DMS 273 treated with DMSO at 0.1 percent for 48 hours (cell line): Measurements from ENCODE around the gene PHACTR3.

Source experiments
- DNase-seq: peaks from one replicate; lab custom pipeline; 2025; lab: John Stamatoyannopoulos, UW

Gene PHACTR3

DNA sequence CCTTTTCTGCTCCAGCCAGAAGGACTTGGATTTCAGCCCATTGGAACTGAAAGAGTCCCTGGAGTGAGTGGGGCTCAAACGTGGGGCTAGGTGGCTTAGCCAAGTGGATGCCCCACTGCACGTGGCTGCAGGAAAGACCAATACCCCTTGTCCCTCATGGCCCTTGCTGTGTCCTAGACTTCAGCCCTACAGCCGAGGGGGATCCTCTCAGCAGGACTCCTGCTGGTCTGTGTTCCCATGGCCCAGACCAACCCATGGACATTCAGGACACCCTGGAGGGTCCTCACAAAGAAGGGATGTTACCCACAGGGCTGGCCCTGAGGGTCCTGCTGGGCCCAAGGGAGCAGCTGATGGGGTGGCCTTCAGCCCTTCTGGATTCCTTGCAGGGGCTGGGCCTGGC, 30.0 kb upstream of the PHACTR3 start:
- no peak for DNase-seq

DNA sequence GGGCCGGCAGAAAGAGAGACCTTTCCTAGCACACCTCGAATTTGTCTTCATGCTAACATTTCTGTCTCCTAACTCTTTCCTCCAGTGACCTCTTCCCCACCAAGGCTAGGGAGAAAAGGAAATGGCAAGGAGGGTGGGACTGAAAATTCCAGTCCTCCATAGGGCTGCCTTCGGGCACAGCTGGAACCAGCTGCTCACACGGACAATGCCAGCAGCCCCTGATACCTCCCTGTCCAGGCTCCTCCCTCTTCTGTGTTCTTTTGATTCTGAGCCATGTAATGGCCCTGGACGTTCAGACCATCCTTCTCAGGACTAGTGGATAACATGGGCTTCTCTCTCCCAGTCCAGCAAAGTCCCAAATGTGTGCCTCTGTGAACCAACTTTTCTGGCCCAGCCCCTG, 29.1 kb upstream of the PHACTR3 start:
- no peak for DNase-seq

DNA sequence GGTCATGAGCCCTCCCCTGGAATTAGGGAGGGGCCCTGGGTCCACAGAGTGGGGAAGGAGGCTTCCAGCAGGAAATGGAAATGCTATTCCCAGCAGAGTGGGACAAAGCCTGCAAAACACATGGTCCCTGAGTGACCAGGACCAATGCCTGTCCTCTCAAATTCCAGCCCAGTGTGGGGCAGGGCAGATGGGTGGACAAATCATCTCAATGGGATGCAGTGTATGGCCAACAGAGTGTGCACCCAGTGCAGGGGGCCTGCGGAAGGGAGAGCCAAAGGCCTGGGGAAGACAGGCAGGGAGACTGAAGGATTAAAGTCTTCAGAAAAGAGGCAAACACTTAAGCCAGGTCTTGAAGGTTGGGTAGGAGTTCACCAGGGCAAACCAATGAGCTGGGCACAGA, 28.7 kb upstream of the PHACTR3 start:
- no peak for DNase-seq

DNA sequence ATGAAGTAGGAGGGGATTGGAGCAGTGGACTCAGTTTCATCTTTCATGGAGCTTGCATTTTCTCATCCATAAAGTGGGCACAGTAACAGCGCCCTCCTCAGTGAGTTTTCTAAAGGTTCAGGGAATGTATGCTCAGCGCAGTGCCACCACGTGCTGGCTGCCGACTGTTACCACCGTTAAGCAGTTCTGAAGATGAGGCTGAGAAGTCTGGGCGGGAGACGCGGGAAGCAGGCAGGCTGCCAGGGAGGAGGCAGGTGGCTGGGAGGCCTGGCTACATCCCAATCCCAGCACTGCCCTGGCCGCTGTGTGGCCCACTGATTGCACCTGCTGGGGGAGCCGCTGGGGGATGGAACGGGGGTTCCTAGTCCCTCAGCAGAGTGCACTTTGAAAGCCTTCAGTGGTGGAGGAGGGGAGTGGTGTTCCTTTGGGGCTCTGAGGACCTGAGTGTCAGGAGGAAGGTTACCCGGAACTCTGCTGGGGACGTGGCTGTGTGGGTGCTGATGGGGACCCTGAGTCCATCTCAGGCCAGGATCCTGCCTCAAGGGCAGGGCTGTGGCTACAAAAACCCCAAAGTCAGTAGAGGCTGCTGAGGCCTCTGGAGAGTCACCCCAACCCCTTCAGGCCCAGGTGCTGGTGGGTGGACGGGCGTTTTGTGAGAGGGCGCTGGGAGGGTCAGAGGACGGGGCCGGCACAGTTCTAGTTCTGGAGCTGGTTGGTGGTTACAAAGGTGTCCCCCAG, 28.0 kb upstream of the PHACTR3 start:
- no peak for DNase-seq

DNA sequence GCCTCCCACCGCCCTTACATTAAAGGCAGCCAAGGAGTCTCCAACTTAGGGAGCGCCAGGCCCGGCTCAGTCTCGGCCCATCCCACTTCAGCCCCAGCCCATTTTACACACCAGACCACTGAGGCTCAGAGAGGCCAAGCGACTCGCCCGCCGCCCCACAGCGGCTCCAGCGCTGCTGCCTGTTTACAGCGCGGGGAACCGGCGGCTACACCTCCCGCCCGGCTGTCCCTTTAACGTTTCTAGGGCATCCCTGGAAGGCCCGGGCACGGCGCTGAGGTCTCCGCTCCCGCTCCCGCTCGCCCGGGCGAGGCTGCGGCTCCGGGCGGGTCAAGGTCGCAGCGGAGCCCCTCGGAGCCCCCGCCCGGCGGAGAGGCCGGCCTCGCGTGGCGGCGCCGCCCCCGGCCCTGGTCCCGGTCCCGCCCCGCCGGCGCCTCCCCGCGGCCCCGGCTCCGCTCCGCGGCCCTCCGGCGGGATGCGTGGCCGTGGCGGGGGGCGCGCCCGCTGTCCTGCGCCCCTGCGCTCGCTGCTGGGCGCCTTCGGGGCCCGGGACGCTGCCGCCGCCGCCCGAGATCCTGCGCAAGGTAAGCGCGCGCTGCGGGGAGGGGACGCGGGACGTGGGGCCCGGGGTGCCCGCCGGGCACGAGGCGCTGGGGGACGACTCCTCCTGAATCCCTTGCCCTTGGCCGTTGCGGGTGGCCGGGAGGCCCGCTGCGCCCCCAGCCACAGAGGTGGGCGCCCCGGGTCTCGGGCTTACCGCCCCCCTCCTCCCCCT, 27.1 kb upstream of the PHACTR3 start:
- DNase-seq, result no peak

DNA sequence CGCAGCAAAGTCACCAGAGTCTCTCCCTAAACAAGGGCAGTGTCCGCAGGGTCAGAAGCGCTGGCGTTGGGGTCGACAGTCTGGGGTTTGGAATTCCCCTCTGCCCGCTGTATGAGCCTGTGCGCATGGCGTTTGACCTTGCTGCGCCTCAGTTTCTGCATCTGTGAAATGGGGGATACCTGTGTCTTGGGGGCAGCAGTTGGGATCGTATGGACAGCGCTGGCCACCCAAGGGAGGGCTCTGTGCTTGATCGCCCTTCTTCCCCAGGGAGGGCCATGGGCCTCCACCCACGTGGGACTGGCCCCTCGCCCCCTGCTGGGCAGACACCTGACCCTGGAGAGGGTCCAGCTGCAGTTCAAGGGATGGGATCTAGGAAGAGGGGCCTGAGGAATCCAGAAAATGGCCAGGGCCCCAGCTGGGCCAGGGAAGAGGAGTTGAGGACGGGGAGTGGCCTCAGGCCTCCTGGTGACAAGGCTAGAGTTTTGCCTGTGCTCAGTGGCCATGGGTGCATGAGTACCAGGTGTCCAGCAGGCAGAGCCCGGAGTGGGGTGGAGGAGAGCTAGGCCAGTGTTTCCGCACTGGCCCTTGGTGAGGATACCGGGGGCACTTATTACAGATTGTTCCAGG, 26.4 kb upstream of the PHACTR3 start:
- no peak for DNase-seq

DNA sequence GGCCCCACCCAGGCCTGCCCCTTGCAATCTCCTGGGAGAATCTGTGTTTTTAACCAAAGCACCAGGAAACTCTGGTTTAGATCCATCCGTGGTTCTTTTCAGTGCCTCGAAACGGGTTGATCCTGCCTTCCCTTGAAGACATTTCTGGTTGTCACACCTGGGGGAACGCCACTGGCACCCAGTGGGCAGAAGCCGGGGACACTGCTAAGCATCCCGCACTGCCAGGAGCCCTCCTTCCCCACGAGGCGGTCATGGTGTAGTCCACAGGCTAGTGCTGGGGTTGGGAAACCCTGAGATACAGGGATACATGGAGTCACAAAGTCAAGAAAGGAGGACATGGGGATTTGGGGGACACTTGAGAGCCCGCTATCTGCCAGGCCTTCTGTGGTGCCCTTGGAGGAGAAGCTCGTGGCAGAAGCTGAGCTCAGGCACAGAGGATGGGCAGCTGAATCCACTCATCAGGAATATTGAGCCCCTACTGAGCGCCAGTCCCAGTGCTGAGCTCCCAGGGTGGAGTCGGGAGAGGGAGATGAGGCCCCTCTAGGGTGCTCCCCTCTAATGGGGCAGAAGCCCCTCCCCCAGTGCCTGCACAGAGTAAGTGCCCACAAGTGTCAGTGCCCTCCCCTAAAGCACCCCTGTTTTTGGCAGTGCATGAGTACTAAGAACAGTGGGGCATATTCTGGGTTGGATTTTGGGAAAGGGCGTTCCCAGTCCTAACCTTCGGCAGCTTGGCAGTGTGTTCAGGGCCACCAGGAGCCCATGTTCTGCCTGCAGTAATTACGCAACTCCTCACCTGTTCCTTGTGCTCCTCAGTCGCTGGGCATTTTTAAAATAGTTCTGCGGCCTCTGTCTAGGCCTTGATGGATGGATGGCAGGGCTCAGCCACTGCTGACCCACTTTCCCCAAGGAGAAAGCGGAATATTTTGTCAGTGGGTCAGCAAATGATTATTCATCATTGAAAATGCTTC, 25.6 kb upstream of the PHACTR3 start:
- no peak for DNase-seq

DNA sequence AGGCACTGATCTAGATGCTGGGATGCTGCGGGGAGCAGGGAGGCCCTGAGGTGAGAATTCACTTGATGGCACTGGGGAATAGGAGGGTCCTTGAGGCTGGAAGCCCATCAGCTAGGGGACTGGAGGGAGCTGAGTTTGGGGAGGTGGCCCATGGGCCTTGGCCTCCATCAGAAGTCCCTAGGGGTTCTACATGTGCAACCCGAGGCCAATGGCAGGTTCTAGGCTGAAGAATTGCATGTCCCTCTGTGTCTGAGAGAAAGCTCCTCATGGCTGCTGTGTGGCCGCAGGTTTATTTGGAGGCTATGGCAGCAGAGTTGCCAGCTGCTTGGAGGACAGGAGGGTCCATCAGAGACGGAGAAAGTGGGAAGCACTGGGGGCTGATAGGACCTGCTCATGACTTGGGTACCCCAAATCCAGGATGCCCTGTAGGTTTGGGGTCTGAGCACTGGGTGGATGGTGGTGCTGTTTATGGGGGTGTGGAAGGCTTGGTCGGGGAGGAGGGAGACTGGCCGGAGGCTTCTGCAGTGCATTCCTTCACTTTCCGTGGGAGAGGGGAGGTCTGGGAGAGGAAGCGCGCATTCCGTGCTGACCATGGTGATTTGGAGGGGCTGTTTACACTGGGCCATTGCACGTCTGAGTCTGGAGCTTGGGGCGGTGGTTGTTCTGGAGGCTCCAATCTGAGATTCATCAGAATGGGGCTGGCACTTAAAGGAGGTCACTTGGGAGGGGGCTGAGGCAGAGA, 24.8 kb upstream of the PHACTR3 start:
- DNase-seq, result no peak

DNA sequence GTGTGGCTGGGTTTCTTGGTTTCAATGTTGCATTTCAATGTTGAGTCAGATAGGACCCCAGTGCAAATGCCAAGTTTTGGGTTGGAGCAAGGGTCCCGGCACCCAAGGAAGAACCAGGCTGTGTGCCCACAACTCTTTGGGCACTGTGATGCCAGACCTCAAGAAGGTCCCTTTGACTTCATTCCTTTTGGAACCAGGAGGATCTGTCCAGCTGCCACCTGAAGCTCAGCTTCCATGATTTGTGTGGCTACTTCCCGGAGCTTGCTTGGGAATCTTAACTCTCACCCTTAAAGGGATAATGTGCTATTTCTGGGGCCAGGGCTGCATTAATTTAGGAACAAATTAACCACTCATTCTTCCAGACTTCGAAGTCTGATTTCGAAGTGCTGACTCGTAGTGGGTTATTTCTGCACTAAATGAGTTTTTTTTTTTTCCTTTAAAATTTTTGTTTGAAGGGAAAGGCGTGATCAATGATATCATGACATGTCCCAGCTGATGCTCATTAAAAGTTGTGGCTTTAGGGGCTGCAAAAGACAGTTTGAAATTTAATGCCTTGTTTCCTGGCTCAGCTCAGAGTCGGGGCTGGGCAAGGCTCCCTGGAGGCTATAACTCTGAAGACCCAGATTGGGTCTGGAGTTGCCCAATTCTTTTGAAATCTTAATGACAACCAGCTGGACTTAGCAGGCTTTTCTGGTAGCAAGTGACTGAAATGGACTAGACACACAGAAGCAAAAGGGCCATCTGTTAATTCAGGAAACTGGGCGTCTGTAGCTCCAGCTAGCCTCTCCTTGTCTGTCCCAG, 24.0 kb upstream of the PHACTR3 start:
- no peak for DNase-seq

DNA sequence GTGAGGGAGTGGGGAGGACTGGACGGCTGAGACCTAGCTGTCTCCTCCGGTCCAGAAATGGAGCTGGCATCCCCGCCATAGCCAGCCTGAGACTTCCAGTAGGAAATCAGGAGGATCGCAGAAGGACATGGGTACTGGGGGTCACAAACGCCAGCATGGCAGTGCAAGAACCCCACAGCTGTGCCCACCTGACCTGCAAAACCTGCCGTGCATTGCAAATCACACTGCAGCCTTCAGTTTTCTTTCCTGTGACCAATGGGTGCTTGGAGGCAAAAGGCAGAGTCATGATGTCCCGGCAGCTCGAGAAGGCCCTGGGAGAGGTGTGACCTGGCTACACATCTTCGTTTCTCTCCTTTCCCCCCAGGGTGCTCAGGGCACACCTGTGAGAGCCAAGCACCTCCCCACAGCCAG, 23.3 kb upstream of the PHACTR3 start:
- no peak for DNase-seq

DNA sequence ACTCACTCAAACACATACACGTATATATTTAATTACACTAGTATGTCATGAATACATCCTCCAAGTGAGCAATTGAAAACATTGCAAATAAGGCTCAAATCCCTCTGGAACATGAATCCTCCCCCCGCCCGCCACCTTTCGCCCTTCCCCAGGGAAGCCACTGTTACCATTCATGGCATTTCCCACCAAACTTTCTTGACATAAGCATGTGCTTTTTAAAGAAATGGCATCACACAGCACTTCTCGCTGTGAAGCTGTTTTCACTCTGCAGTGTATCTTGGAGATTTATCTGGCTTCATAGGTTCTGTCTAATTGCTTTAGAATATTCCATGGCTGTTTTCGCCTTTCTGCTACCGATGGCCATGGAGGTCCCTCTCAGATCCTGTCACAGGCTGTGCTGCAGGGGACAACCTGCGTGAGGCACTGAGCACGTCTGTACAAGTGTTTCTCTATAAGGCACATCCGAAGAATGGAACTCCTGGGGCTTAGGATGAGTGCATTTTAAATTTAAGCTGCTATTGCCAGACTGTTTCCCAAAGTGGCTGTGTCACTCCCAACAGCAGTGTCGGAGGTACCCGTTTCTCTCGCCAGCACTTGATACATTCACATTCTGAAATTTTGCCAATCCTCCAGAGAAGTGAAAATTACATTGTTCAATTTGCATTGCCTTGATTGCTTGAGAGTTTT, 22.2 kb upstream of the PHACTR3 start:
- DNase-seq, result no peak

DNA sequence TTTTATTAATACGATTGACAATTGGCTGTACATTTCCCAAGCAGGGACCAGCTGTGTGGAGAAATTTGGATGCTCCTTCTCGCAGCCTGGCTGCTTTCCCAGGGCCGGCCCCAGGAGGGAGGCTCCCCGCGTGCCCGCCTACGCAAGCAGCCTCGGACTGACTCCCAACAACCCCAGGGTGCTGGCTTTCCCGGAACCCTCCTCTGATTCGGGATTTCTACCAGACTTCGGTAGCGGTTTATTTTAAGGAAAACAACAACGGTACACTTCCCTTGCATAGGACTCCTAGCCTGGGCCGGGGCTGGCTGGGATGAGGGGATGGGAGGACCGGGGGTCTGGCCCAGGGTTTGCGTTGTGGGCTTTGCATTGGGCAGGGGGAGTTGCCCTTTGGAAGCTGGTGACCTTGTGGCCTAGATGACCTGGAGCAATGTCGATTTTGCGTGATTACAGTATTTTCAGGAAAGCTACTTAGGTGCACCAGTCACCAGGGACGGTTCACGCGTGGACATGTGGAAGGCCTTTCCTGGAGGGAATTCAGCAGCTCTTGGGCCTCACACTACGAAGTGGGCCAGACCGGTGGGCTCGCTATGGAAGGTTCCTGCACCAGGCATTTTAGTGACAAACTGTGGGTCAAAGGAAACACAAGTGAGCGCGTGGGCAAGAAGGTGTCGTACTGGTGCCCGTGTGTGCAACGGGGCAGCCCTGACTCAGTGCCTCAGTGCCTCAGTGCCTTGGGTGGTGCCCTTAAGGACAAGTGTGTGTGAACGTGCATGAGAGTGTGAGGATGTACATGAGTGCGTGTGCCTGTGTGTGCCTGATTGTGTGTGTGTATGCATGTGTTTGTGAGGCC, 20.7 kb upstream of the PHACTR3 start:
- no peak for DNase-seq

DNA sequence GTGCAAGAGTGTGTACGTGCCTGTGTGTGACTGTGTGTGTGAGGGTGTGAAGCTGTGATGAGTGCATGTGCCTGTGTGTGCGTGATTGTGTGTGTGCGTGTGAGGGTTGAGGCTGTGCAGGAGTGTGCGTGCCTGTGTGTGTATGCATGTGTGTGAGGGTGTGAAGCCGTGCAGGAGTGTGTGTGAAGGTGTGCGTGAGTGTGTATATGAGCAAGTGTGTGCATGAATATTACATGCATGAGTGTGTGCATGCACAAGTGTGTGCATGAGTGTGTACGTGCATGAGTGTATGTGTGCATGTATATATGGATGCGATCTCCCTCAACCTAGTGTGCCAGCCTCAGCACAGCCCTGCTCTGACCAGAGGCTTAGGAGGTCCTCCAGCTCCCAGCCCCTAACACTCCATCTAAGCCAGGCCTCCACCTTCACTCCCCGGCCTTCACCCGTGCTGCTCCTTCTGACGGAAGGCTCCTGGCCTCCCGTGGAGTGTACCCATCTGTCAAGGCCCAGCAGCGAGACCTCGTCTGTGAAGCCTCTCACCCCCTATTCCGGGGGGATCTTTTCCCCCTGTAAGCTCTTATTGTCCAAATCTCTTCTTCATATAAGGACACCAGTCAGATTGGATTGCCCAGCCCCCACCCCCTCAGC, 19.9 kb upstream of the PHACTR3 start:
- no peak for DNase-seq

DNA sequence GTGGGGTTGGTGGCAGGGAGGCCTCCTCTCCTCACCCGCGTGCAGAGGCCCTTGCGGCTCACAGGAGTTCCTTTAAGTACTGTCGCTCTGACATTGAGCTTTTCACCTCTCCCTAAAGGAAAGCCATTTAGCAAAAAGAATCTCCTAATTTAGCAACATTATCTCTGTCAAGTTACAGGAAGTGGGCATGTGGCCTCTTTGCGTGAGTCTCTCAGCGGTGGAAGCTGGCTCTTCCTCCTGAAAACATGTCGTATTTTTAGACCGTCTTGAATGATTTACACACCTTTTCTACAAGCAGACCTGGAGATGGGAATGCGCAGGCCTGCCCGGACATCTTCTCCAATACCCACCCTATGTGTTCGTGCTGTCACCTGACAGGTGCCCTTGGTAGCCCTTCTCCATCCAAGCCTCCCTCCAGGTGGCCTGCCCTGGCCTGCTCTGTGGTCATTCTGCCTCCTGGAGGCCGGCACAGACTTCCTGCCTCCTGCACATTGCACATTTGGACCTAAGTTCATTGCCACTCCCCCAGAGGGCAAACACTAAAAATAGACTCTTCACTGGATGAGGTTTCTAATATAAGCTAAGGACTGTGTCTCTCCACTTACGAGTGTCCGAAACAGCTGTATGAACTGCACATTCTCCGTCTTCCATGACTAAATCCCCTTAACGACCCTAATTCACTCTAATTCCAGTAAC, 18.5 kb upstream of the PHACTR3 start:
- no peak for DNase-seq

DNA sequence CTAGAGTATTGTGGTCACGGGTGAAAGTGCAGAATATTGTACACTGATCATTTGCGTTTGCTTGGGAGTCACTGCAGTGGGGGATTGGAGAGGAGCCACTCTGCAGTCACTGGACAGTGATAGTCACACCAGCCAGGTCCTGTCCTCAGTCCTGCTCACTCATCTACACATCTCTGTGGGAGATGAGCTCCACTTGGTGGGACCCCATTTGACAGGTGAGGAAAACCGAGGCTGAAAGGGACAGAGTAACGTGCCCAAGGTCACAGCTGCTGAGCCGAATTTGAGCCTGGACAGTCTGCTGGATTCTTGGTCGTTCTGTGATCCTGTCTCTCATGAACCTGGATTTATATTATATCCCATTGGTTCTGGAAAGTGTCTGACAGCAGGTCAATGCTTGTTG, 17.7 kb upstream of the PHACTR3 start:
- DNase-seq, result no peak

DNA sequence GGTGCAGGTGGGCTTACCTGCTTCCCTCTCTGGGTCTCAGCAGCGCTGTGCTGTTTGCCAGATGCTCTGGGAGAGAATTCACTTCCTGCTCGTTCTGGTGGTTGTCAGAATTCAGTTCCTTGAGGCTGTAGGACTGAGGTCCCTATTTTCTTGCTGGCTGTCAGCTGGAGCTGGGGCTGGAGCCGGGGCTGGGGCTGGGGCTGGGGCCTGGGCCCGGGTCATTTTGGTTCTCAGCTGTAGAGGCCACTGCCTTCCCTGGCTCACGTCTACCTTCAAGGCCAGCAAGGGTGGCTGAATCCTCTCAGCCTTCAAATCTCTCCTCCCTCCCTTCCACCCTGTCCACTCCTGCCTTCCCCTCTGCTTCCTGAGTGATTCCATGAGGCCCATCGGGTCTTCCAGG, 16.8 kb upstream of the PHACTR3 start:
- no peak for DNase-seq

DNA sequence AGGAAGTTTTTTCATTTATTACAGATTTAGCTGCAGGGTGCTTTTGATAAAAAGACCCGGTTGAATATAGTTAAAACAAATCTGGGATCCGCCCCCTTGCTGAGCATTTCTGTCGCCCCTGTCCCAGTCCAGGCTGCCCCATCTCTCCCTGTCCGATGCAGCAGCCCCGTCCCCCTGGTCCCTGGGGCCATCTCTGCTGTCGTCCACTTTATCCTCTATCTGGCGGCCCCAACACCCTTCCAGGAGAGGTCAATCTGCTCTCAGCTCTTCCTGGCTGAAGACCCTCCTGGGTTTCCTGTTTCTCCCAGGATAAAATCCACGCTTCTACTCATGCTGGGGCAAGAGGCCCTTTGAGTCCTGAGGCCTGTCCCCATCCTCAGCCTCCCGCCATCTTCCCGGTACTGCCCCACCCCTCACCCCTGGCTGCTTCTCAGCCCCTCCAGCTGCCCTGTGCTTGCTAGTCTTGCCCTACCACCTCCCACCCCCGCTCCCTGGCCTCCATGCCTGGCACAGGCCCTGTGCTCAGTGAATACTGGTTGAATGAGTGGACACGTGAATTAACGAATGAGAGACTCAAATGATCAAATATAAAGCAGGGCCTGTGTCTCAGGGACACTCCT, 16.0 kb upstream of the PHACTR3 start:
- no peak for DNase-seq
